NCI-H510A (cell line): ENCODE data around the gene CACNA2D1.
A peak's percentile ranks its signal among the peaks of the same experiment; 100 is the strongest.
"Not testable (repeated sequence)": the region's sequence is repeated elsewhere in the genome, so short reads cannot be mapped to it uniquely, and the experiment has no call there.

Source experiments
- DNase-seq: peaks from one replicate; lab custom pipeline; 2025; lab: John Stamatoyannopoulos, UW

The CACNA2D1 gene

GRCh38 chr7:82172017-82172416 is 271.6 kb downstream of the CACNA2D1 start:
- DNase-seq: no peak

DNA sequence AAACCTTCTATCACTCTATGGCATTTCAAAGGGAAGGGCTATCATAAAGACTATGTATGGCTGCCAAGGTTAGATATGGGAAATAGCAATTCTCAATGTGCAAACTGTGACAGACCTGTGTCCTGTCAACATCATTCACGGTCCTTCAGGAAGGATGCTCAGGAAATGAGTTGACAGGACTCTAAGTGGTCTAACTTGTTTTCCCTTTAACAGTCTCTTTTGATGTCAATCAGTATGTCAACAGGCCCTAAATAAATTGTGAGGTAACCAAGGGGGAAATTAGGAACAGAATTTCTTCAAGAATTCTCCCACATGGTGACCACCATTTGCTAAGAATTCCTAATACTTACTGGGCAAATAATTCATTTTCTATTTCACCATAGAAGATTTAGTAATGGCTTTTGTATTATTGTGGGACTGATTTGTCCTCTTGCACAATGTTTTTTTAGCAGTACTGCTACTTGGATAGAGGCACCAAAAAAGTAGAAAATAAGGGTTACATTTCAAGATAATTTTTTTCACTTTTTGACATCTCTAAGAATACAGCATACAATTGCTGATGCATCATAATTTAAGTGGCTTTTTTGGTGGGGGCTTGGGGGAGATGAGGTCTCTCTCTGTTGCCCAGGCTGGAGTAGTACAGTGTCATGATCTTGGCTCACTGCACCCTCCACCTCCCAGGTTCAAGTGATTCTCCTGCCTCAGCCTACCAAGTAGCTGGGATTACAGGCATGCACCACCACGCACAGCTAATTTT is 275.8 kb downstream of the CACNA2D1 start:
- peak; percentile 49 for DNase-seq

DNA sequence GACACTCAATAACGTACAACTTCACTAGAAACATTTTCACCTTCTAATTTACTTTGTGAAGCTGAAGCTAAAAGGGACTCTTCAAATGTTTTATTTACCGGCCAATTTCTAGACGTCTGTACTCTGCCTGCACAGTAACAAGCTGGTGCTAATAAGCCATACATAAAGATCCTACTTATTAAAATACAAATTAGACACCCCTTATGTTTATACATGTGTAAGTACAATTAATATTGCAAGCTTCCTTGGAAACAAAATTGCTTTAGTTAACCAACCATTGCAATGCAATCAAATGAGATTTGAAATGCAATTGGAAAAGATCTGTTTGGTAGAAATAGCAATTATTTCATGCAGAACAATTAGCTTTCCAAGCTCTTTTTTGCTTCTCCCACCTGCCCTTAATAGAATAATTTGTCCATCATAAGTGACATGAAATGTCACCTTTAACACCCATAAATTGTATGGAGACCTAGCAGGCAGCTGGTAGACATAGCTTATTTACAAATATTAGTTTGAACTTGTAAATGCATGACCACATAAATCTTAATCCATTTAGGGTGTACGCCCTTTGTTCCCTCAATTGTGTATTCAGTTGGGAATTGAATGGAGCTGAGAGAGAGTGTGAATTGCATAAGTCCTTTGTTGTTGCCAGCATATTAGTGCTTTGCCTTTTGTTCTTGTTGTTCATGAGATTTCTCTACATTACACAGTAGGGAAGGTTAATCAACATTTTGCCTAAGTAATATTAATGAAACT is 277.1 kb downstream of the CACNA2D1 start:
- no peak for DNase-seq

DNA sequence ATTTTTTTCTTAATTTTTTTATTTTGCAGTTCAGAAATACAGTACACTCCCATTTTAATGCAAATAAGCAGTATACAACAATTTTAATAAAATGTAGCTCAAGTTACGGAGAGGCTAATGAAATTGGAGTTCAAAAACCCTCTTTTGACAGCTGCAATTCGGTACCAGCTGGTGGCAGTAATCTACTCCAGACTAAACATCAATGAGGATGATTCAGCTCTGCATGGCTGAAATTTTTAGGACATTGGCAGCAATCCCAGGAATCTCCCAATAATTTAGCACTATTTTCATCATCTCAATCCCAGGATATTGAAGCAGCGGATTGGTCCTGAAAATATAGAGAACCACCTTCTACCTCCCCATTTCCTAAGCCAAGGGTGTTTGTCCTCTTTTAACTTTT is 278.8 kb downstream of the CACNA2D1 start:
- DNase-seq: no peak

DNA sequence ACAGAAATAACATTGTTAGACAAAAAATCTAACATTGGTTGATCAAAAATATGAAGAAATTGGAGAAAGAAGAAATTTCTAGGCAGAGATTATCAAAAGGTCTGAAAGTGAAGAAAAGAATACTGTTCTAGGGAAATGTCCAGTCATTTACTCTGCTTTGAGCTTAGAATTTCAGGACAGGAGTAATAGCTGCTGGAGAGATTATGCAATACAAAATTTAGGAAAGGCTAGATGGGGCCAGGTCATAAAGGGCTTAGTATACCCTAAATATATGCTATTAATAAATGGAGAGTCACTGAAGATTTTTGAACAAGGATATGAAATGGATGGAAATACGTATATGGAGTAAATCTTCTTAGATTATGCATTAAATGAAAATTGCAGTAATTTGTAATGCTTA is 279.2 kb downstream of the CACNA2D1 start:
- DNase-seq: no peak

DNA sequence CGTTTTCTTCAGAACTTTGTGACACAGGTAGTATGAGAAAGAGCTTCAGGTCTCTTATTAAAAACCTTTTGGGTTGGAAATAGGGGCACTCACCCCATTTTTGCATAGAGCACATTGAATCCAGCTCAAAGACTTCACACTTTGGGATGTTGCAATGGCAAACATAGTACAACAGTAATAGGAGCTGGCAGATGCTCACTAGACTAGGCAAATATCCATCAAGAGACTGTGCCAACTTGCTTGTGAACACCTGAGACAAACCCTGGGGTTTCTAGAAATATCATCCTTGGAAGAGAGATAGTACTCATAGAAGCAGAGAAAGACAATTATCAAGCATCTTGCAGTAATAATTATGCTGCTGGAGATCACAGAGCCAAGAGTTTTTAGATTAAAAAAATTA is 280.0 kb downstream of the CACNA2D1 start:
- no peak for DNase-seq

- no peak for DNase-seq
Observed at GRCh38 chr7:82162289-82162688, 281.3 kb downstream of the CACNA2D1 start.

DNA sequence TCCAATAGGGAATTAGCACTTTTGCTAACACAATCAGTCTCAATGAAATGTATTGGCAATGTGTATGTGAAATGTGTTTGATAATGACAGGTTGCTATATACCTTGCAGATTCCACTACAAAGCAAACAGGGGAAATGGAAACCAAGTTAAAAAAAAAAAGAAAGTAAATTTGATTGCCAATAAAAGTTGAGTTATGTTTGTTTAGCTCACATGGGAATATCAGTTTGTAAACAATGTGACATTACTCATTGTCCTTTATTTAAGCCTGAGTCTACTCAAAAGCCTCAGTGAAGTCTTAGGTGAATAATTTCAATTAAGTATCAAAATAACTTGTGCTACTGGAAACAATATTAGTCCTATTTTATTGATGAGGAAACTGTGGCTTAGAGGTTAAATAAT is 285.2 kb downstream of the CACNA2D1 start:
- no peak for DNase-seq

GRCh38 chr7:82156893-82157292 is 286.7 kb downstream of the CACNA2D1 start:
- DNase-seq: no peak

DNA sequence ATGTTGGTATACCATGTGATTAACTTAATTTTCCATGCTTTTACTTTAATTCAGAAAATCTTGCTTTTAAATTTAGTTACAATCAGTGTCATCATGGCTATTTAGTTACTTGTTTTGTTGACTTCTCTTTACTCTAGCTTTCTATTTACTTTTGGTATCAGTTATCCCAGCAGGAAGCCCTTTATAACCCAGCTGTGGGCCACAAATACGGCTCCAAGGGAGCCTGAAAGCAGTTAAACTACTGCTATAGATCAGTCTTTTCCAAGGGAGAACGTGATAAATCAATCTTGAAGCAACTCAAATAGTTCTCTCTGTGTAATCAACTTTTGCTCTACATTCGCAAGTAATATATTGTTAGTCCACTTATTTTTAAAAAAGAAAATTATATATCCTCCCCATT is 287.4 kb downstream of the CACNA2D1 start:
- no peak for DNase-seq

- DNase-seq: no peak
Observed at GRCh38 chr7:82154728-82155127, 288.8 kb downstream of the CACNA2D1 start.

- no peak for DNase-seq
Observed at GRCh38 chr7:82153776-82154175, 289.8 kb downstream of the CACNA2D1 start.

DNA sequence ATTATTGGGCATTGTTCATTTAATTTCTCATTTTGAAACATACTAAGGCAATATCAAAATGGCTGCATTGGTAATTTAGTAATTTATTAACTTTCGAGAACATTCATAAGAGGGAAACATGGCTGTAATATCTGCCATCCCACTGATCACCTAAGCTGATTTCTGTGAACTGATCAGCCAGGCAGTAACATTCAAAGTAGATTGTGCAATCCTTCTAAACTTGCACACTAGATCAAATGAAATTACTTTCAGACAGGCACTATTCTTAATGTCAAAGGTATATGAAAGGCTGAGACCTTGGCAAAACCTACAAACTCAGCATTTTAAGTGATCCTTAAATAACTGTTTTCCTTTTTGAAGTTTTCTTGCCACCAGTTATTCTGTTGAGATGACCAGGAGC is 290.7 kb downstream of the CACNA2D1 start:
- DNase-seq: no peak

DNA sequence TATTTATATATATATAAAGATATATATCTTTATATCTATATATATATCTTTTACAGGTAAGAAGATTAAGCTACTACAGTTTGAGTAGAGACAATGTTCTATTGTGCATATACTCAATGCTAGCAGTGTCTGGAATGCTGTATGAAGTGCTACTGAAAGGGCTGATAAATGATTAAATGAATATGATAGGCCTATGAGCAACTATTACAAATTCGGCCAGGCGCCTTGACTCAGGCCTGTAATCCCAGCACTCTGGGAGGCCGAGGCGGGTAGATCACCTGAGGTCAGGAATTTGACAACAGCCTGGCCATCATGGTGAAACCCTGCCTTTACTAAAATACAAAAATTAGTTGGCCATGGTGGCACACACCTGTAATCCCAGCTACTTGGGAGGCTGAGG is 297.1 kb downstream of the CACNA2D1 start:
- DNase-seq: no peak

GRCh38 chr7:82142263-82142864 is 301.2 kb downstream of the CACNA2D1 start:
- no peak for DNase-seq

DNA sequence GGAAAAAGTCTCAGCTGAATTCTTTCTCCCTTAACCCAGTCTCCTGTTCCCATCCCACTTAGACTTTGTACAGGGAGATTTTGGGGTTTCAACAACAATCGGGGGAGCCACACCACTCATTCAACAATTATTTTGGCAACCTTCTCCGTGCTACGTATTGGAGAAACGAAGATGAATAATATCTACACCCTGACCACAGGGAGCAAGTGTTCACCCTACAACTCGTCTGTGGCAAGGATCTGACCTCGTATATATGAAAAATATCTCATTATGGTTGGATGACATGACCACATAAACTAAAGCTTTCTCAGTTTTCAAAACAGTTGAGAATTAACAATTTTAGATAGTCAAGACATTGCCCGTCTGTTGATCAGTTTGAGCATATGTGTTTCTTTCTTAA is 302.1 kb downstream of the CACNA2D1 start:
- DNase-seq: no peak

- not testable (repeated sequence) for DNase-seq
Observed at GRCh38 chr7:82140608-82141007, 303.0 kb downstream of the CACNA2D1 start.

DNA sequence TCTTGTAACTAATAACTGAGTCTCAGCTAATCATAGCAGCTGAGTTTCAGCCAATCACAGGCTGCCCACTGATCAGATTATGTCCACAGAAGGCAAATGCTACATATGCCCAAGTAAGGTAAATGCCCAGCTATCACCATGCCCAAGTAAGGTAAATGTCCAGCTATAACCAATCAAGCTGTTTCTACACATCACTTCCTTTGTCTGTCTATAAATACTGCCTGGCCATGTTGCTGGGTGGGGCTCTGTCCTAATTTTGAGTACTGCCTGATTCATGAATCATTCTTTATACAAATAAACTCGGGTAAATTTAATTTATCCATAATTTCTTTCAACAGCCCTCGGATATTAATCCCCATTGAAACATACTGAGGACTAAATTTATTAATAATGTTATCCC is 312.4 kb downstream of the CACNA2D1 start:
- no peak for DNase-seq

GRCh38 chr7:82129091-82129490 is 314.5 kb downstream of the CACNA2D1 start:
- DNase-seq: no peak

DNA sequence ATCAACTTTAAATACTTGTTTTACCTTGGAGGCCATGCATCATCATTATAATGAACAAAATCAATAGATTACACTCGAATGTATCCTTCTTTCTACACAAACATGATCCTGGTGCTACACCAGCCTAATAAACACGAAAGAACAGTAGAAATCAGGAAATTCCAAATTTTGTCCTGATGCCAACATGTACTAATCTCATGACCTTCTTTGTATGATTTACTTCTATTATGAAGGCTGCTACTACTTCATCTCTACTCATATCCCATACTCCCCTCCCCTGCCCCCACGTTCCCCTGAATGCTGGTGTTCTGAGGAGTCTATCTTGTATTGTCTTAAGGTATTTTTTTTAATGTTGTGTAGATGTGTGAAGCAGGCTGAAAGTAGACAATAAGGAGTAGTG is 315.0 kb downstream of the CACNA2D1 start:
- DNase-seq: no peak

DNA sequence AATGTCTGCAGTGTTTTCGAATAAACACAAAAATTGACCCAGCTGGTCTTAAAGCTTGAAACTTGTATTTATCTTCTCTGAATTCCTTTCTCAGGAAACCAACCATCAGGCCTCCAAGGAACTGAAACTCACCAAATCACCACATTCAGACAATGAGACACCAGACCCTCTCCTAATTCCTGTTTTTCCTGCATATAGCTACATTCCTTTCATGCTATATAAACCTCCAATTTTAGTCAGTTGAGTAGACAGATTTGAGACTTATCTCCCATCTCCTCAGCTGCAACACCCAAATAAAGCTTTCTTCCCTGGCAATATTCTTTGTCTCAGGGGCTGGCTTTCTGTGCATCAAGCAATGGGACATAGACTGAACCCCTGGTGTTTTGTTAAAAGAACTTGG is 317.0 kb downstream of the CACNA2D1 start:
- DNase-seq: no peak

DNA sequence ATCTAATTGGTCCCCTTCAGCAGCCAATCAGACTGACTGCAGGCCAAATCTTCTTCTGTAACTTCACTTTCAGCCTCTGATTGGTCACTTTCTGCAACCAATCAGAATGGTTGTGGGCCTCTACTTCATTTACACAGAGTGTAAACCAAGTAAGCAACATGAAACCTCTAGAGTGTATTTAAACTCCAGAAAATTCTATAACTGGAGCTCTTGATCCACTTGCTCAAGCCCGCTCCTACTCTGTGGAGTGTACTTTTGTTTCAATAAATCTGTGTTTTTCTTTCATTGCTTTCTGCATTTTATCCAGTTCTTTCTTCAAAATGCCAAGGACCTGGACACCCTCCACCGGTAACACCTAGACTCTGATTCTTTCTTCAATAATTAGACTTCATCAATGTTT is 319.1 kb downstream of the CACNA2D1 start:
- DNase-seq: no peak

DNA sequence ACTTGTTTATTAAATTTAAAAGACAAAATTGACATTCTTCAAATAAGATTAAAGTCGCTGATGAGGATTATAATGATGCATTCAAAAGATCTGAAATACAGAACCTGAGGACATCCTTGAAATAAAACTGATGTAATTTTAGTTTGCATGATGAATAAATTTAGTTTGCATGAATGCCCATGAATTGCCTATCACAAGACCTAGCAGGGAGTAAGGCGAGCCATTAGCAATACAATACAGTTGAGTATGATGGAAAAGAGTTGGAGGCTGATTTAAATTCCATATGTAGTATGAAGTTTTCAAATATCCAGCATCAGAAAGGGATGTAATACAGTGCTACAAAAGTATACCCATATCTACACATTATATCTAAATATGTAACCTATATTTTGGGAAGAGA is 321.3 kb downstream of the CACNA2D1 start:
- DNase-seq: no peak
